8988T (cell line): ENCODE results near the gene NTMT1.

ENCODE experiments used
- DNase-seq: peaks from one replicate; pipeline ENCODE4 v3.0.0; 2011

The NTMT1 gene

GRCh38 chr9:129637673-129638439, 11.9 kb downstream of the NTMT1 start:
- no peak for DNase-seq

- DNase-seq = no peak
These were observed 13.2 kb downstream of the NTMT1 start for GRCh38 chr9:129639034-129639630.

- DNase-seq = no peak
These were observed 13.8 kb downstream of the NTMT1 start for GRCh38 chr9:129639756-129640085.

DNA sequence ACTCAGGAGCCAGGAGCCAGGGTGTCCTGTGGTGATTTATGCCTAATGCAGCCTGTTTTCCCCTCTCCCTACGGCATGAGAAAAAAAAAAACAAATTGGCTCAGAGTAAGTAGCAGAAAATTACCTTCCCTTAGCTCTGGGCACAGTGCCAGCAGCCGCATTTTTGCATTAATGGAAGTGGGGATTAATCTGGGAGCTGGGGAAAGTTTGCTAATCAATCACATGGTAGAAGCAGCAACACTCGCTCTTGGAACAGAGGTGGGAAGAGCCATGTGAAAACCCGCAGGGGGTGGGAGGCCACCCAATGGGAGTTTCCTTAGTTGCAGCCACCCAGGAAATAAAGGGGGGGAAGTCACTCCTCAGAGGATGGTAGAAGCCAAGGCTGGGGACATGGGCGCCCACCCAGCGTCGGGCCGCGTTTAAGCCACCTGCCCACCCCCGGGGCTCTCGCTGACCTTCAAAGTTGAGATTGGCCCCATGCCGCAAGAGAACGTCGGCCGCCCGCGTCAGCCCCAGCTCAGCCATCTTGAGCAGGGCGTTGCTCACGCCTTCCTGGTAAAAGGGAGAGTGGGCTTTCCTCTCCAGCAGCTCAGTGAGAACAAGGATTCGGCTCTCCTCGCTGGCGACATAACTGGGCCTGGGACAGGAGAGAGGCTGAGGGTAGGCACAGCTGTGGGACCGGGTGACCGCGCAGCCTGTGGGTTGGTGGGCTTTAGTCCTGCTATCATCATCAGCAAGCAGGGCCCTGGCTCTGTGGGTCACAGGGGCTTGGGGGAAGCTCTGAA, 14.3 kb downstream of the NTMT1 start:
- no peak for DNase-seq

- no peak for DNase-seq
These were observed 15.1 kb downstream of the NTMT1 start for GRCh38 chr9:129640871-129641749.

- DNase-seq = peak; percentile 100
These were observed 16.0 kb downstream of the NTMT1 start, which contains the start of gene ASB6 for GRCh38 chr9:129641750-129642585. ASB6 (minus strand) TSS chr9:129642151; CDS start chr9:129641999, 152 bp downstream.

GRCh38 chr9:129643706-129644105, 17.7 kb downstream of the NTMT1 start:
- no peak for DNase-seq

GRCh38 chr9:129644365-129644764, 18.4 kb downstream of the NTMT1 start:
- DNase-seq = no peak

GRCh38 chr9:129644902-129645301, 18.9 kb downstream of the NTMT1 start:
- DNase-seq = no peak

- no peak for DNase-seq
These were observed 20.3 kb downstream of the NTMT1 start for GRCh38 chr9:129646252-129646651.

- DNase-seq = no peak
These were observed 20.7 kb downstream of the NTMT1 start for GRCh38 chr9:129646654-129647053.

- no peak for DNase-seq
These were observed 21.7 kb downstream of the NTMT1 start for GRCh38 chr9:129647635-129648034.

- no peak for DNase-seq
These were observed 22.3 kb downstream of the NTMT1 start for GRCh38 chr9:129648092-129648763.

GRCh38 chr9:129648764-129649115, 22.8 kb downstream of the NTMT1 start:
- DNase-seq = no peak

DNA sequence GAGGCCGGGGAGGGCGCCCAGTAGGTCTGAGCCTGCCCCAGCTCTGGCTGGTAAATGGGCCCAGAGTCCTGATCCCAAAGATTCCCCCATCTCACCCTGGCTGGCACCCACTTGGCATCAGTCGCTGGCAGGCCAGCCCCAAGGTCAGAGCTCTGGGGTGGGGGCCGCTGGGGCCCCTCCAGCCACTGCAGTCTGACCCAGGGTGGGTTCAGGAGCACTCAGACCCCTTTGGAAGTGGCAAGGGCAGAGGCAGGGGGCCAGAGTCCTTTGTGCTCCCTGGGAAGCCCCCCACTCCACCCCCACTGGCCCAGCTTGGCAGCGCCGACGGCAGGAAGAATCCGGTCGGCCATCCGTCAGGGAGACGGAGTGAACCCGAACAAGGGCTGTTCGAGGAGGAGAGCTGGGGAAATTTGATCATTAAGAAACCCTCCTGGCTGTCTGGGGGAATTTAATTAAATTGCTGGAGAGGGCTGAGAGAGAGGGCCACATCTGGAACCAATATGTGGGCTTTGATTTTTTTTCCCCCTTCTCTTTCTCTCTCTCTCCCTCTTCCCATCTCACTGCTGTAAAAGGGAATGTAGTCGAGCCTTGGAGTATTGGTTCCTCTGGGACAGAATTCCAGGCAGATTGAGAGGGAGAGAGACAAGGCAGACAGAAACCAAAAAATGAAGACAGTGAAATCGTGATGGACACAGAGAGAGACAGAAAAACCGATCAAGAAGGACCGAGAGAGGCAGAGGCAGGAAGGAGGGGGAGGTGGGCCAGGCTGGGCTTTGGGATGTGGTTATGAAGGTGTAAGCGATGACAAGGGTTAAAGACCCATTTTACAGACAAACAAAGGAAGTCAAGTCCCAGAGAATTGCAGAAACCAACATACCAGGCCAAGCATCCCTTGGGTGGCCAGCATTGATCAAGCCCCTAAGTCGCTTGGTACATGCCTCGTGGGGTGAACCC, 24.0 kb downstream of the NTMT1 start:
- no peak for DNase-seq

DNA sequence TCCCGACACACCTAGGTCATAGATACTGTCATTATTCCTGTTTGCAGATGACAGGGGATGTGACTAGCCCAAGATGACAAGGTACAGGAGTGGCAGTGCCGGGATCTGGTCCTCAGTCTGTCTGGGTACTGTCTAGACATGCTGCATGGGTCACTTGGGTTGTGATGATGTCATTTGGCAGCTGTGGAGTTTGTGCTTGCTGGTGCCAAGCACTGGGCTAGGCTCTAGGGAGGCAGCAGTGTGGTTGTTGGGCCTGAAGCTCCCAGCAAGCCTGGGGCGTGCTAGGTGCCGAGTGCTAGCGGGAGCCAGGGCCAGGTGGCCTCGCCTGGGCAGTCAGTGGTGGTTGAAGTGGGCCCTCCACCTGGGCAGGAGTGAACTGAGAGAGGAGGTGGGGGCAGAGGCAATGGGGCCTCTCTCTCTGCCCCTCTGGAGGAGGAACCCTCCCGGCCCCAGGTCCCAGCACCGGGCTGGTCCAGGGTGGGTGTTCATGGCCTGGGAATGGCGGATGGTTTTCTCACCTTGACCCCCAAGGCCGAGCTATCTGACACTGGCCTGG, 24.8 kb downstream of the NTMT1 start:
- DNase-seq = no peak

GRCh38 chr9:129653823-129654553, 28.0 kb downstream of the NTMT1 start:
- DNase-seq = no peak

GRCh38 chr9:129654554-129655040, 28.6 kb downstream of the NTMT1 start:
- no peak for DNase-seq

DNA sequence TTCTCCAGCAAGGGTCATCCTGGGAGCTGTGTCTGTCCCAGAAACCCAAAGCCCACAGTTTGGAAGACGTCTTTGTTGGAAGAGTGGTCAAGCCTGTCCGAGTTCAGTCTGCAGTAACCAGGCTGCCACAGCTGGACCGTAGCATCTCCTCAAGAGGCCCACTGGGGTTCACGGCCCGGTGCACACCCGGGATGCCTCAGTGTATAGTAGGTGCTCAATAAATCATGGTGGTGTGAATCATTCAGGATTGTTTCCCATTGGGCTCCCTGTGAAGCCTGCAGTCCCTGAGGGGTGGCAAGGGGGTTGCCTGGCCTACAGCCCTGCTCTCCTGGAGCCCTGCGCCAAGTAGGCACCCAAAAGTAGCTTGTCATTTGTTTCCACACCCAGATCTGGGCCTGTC, 29.2 kb downstream of the NTMT1 start:
- DNase-seq = no peak
